ENCODE results near the gene TCERG1.

TCERG1 gene

GRCh38 chr5:146446861-146447733 is at the start of gene TCERG1:
Gene TCERG1, plus strand, starts transcription at chr5:146447333. Its CDS starts 17 bp downstream, at chr5:146447350.
- peak; percentile 100 for DNase-seq (ENCODE audit: low read depth in 2 of 2)

DNA sequence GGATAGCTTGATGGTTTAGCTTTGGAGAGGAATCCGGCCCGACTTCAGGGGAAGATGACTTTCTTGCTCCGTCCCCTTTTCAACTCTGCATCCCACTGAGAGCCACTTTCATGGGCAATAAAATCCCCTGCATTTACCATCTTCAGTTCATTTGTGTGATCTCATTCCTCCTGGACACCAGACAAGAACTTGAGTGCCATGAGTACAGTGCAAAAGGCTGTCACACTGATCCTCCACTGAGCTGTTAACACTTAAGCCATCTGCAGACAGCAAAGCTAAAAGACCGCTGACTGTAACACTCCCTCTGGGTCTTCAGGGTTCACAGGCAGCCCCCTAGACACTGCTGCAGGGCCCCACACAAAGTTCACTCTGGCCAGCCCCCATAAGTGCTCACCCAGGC is 48.3 kb upstream of the TCERG1 start:
- no peak for DNase-seq (ENCODE audit: low read depth in 2 of 2)

DNA sequence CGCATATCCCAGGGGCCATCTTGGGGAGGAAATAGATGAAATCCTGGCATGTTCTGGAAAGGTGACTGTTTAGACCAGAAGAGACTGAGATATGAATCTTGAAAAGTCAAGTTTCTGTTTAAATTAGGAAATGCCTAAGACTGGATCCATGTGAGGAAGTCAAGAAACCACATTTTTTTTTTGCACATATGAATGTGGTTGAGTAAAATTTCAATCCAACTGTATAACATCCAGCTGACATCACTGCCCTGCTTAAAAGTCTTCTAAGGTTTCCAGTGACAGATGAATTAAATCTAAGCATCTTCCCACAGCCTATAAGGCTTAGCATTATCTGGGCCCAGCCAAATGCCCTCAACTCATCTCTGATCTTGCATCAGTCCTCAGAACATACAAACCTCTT is 47.7 kb upstream of the TCERG1 start:
- peak in 1 of 2 experiments; percentile 9 for DNase-seq (ENCODE audit: low read depth in 2 of 2)

GRCh38 chr5:146400201-146400600 is 46.9 kb upstream of the TCERG1 start:
- DNase-seq (ENCODE audit: low read depth in 2 of 2): no peak

GRCh38 chr5:146401021-146401420 is 46.1 kb upstream of the TCERG1 start:
- DNase-seq (ENCODE audit: low read depth in 2 of 2): no peak

- DNase-seq (ENCODE audit: low read depth in 2 of 2): no peak
Observed at GRCh38 chr5:146402949-146403348, 44.2 kb upstream of the TCERG1 start.

DNA sequence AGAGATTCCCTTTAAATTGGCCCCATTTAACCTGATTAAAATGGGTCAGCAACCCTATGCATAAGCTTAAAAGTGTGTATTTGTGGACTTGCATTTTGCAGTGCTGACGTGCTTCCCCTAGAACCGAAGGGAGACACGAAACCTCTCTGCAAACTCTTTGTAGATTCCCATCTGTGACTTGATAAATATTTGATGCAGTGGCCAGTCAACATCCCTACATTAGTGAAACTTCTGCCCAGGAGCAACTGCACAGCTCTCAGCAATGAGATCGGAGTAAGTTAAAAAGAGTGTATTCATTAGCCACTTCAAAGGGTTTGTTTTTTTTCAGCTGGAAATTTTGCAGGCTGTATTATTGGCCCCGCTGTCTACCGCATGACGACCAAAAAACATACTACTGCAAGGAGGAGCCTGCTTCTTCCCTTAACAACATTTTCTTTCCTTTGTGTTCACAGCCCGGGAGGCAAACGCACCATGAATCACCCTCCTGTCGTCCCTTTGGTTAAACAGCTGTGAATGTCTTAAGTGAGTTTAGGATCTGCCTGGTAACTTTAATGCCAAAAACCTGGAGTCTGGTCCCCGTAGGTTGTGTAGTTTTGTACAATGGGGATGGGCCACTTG is 38.0 kb upstream of the TCERG1 start:
- DNase-seq (ENCODE audit: low read depth in 2 of 2): no peak

DNA sequence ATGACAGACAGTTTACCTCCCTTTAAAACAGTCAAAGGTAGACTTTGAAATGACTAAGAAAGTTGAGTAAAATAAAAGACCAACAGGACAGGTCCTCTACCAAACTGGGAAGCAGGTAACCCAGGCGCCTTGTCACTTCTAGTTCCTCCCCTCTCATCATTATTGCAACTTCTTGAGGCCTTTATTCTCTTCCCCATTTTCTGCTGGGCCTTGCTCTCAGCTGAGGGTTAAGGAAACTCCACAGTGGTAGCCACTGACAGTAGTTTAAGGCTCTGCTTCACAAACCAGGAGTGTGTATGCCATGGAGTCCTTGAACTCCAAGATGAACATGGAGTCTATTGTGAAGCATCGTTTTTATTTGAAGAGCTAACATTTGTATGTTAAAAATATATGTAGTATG is 36.9 kb upstream of the TCERG1 start:
- no peak for DNase-seq (ENCODE audit: low read depth in 2 of 2)

DNA sequence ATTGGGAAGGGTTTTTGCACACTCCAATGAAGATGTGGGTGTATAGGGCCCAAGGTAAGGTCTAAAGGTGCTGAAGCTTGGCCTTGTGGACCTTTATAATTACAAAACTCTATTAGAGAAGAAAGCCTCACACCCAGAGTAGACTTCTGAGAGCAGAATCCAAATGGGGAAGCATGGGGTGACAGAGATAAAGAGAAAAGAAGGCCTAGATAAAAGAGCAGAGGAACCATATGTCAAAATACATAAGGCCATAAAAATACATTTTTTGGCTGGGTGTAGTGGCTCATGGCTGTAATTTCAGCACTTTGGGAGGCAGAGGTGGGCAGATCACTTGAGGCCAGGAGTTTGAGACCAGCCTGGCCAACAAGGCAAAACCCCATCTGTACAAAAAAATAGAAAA is 27.4 kb upstream of the TCERG1 start:
- no peak for DNase-seq (ENCODE audit: low read depth in 2 of 2)

DNA sequence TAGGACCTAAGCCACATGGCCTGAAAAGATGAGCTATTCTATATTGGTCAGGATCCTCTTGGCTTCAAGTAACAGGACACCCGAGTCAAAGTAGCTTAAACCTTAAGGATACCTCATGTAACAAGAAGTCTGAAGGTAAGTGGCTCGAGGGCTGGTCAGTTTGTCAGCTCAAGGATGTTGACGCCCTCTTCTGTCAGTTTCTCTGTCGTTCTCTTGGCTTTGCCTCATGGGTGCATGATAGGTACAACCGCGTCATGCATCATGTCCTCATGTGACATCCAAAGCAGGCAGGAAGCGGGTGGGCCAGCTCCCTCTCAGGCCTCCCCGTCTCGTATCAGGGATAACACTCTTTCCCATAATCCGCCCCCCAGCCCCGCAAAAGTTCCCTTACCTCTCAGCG is 22.1 kb upstream of the TCERG1 start:
- no peak for DNase-seq (ENCODE audit: low read depth in 2 of 2)

- DNase-seq (ENCODE audit: low read depth in 2 of 2): no peak
Observed at GRCh38 chr5:146426305-146426704, 20.8 kb upstream of the TCERG1 start.

GRCh38 chr5:146426853-146427618 is 20.1 kb upstream of the TCERG1 start:
- peak in 1 of 2 experiments; percentile 15 for DNase-seq (ENCODE audit: low read depth in 2 of 2)

GRCh38 chr5:146427619-146427997 is 19.5 kb upstream of the TCERG1 start:
- DNase-seq (ENCODE audit: low read depth in 2 of 2): no peak

DNA sequence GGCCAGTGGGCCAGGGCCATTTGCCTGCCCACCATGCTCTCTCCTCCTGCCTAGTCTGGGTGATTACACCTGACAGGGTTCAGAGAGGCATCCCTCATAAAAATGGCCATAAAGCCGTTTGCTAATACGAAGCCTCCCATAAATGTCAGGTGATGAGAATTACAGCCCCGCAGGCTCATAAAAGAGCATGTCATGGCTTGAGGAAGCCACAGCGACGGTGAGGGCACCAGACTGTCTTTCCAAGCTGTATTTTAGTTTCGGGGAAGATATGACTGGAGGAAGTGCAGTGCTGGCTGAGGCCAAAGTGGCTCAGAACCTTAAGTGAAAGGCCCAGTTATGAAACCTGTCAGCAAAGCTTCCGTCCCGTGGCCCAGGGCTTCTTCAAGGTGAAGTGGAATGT is 18.5 kb upstream of the TCERG1 start:
- DNase-seq (ENCODE audit: low read depth in 2 of 2): no peak

DNA sequence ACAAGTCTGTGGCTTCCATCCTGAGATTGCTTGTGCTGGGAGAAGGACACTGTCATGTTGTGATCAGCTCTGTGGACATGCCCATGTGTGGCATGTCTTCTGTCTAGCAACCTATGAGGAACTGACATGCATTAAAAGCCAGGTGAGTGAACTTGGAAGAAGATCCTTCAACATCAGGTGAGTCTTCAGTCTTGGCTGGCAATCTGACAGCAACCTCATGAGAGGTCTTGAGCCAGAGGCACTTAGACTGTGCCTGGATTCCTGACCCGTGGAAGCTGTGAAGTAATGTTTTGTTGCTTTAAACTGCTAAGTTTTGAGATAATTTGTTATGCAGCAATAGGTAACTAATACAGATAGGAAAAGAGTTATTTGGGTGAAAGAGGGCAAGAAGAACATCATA is 6.8 kb upstream of the TCERG1 start:
- no peak for DNase-seq (ENCODE audit: low read depth in 2 of 2)

- DNase-seq (ENCODE audit: low read depth in 2 of 2): no peak
Observed at GRCh38 chr5:146440870-146441495, 6.2 kb upstream of the TCERG1 start.

GRCh38 chr5:146441896-146442295 is 5.2 kb upstream of the TCERG1 start:
- DNase-seq (ENCODE audit: low read depth in 2 of 2): no peak

- DNase-seq (ENCODE audit: low read depth in 2 of 2): no peak
Observed at GRCh38 chr5:146447734-146448380, 724 bp downstream of the TCERG1 start.

DNA sequence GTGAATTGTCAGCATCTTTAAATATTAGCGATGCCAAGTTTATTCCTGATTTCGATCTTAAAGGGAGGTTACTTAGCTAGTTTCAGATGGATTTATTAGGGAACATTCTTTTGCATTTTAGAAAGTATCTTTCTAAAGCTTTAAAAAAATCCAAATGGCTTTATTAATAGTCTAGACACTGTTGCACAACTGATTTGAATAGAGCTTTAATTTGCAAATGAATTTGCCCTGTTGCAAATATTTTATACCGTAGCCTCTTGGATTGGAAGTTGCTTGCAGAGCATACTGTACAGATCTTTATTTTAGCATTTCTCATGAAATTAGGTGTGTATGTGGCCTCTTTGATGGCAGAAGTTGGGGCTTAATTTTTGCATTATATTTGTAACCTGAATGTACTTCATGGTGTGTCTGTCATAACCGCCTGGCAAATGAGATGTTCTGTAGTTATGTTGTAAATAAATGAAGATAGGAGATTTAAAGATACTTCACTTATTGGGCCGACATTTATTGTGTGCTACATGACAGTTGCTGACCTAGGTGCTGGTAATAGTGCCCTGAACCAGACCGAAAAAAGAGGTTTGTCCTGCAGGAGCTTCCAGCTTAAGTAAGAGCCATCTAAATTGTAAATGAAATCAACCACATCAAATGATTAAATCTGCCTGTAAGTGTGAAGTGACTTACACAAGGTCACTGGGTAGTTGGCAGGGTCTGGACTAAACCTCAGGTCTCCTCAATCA is 1.8 kb downstream of the TCERG1 start:
- no peak for DNase-seq (ENCODE audit: low read depth in 2 of 2)

DNA sequence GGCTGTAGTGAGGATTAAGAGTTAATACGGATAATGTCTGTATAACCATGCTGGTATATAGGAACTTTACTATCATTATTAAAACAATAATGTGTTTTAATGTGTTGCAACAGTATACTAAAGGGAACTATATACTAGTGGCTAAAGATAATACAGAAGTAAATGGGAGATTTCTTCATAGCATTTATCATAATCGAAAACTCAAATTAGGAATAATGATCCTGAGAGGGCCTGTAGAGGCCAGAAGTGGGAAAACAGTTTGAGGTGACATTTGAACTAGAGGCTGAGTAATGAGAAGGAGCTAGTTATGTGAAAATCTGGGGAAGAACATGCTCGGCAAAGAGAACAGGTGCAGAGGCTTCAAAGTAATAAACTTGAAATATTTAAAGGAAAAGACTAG is 2.9 kb downstream of the TCERG1 start:
- no peak for DNase-seq (ENCODE audit: low read depth in 2 of 2)

DNA sequence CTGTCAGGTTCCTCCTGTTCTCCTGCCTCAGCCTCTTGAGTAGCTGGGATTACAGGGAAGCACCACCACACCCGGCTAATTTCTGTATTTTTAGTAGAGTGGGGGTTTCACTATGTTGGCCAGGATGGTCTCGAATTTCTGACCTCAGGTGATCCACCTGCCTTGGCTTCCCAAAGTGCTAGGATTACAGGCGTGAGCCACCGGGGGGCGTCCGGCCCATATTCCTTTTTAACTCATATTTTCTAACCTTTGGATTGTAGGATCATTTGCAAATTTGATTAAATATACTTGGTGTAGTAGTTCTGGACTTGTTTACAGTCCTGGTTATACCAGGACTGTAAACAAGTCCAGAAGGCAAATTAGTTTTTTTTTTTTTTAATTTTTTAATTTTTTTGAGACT is 4.3 kb downstream of the TCERG1 start:
- no peak for DNase-seq (ENCODE audit: low read depth in 2 of 2)

Data from fibroblast of skin of left biceps (primary cell).